ENCODE results near the gene KLF2. TPM values are rescaled to one million over a fixed set of nuclear protein-coding genes. Genes with fewer than 3 reads are reported as not detected.

KLF2 gene
- total and polyA plus RNA-seq, 7 donors, result 3.3 to 35.4 (median 23.1) TPM

- peaks cover 6 to 65% of the 10 kb centered on the region in 2 donors for H3K36me3 ChIP-seq (ENCODE audit: insufficient read depth in 1 of 2, low read depth in 1 of 2)
- intact Hi-C loops (cut with DNase I), result no loop called here
- TF ChIP-seq, protein P1, sequence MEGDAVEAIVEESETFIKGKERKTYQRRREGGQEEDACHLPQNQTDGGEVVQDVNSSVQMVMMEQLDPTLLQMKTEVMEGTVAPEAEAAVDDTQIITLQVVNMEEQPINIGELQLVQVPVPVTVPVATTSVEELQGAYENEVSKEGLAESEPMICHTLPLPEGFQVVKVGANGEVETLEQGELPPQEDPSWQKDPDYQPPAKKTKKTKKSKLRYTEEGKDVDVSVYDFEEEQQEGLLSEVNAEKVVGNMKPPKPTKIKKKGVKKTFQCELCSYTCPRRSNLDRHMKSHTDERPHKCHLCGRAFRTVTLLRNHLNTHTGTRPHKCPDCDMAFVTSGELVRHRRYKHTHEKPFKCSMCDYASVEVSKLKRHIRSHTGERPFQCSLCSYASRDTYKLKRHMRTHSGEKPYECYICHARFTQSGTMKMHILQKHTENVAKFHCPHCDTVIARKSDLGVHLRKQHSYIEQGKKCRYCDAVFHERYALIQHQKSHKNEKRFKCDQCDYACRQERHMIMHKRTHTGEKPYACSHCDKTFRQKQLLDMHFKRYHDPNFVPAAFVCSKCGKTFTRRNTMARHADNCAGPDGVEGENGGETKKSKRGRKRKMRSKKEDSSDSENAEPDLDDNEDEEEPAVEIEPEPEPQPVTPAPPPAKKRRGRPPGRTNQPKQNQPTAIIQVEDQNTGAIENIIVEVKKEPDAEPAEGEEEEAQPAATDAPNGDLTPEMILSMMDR (IDR thresholded peaks at IDR 0.05), result no peak
- peaks cover 8% of the 10 kb centered on the region for H3K4me1 ChIP-seq
- 70 to 76% (median 75%) methylated on average over 12 of the region's 12 CpGs for WGBS, 3 donors
- DNase-seq (peak; percentile 65 to 70), ATAC-seq (peak in 3 of 4 donors; percentile 5 to 6 (median 5))
- H3K4me3 ChIP-seq, result no peak overlapping the region
- H3K27ac ChIP-seq, result peak overlapping the region; percentile 60
- no peaks in the 10 kb centered on the region for H3K9me3 ChIP-seq
- no peaks in the 10 kb centered on the region for H3K27me3 ChIP-seq (ENCODE audit: insufficient read depth in 3 of 3, low read length in 2 of 3)
Measured at GRCh38 chr19:16373532-16373931, 48.9 kb downstream of the KLF2 start.

DNA sequence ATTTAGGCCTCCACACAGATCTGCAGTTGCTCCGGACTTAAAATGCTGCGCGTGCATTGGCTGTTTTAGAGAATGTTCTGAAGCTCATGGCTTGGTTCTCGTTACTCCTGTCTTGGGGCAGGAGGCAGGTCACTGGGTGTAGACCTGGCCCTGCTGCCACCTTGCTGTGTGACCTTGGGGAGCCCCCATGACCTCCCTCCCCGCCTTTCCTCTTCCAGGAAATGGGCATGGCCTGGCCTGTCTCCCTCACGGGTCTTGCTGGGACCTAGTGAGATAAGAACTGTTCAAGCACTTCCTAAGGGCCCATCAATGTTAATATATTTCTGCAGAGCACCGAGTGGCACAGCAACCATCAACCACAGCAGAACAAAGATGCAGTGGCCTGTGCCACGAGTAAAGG, 49.4 kb downstream of the KLF2 start:
- intact Hi-C loops (cut with DNase I), result no loop called here
- Histone ChIP-seq H3K36me3 (ENCODE audit: insufficient read depth in 1 of 2, low read depth in 1 of 2) (peaks cover 6 to 65% of the 10 kb centered on the region in 2 donors), H3K27me3 (ENCODE audit: insufficient read depth in 3 of 3, low read length in 2 of 3) (no peaks in the 10 kb centered on the region), H3K4me1 (peaks cover 8% of the 10 kb centered on the region), H3K9me3 (no peaks in the 10 kb centered on the region), H3K4me3 (no peak overlapping the region), H3K27ac (no peak overlapping the region)
- TF ChIP-seq, protein P1 (IDR thresholded peaks at IDR 0.05), result no peak
- WGBS, 3 donors, result 76 to 84% (median 82%) methylated on average over 8 of the region's 8 CpGs
- peak in 1 of 2 donors; percentile 16 for DNase-seq
- no peak for ATAC-seq

DNA sequence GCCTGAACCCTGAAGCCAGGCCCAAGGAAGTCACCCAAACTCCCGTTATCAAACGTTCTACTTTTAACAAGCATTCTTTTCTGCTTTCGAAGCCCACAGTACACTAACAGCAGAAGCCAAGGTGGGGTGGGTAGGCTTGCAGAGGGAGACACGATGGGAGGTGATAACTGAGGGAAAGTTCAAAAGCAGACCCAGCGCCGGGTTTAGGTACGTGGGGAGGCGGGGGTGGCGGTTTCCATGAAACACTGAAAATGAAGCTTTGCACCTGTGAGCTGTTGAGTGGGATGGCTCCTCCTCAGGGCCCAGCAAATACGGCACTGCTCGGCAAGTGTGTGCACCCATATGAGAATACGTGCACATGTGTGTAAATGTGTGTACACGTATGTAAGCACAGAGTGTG, 49.8 kb downstream of the KLF2 start:
- Histone ChIP-seq H3K9me3 (no peaks in the 10 kb centered on the region), H3K27me3 (ENCODE audit: insufficient read depth in 3 of 3, low read length in 2 of 3) (no peaks in the 10 kb centered on the region), H3K27ac (no peak overlapping the region), H3K36me3 (ENCODE audit: insufficient read depth in 1 of 2, low read depth in 1 of 2) (peaks cover 6 to 65% of the 10 kb centered on the region in 2 donors), H3K4me3 (no peak overlapping the region), H3K4me1 (peaks cover 8% of the 10 kb centered on the region)
- peak in 1 of 2 donors; percentile 36 for DNase-seq
- ATAC-seq, result no peak
- TF ChIP-seq, protein P1 (IDR thresholded peaks at IDR 0.05), result no peak
- 91 to 94% (median 93%) methylated on average over 13 of the region's 13 CpGs for WGBS, 3 donors
- intact Hi-C loops (cut with DNase I), result no loop called here

- ATAC-seq (no peak), DNase-seq (peak in 1 of 2 donors; percentile 12)
- Histone ChIP-seq H3K9me3 (no peaks in the 10 kb centered on the region), H3K27me3 (ENCODE audit: insufficient read depth in 3 of 3, low read length in 2 of 3) (no peaks in the 10 kb centered on the region), H3K36me3 (ENCODE audit: insufficient read depth in 1 of 2, low read depth in 1 of 2) (peaks cover 6 to 65% of the 10 kb centered on the region in 2 donors), H3K4me3 (no peak overlapping the region), H3K27ac (no peak overlapping the region), H3K4me1 (peaks cover 8% of the 10 kb centered on the region)
- TF ChIP-seq, protein P1 (IDR thresholded peaks at IDR 0.05), result no peak
- intact Hi-C loops (cut with DNase I), result loop anchor here in 1 of 2 donors (5.0 kb wide), 1 partner anchor 33 kb away; no protein-coding TSS in a partner anchor
- 86 to 94% (median 88%) methylated on average over 14 of the region's 14 CpGs for WGBS, 3 donors
Measured at GRCh38 chr19:16375157-16375935, 50.7 kb downstream of the KLF2 start.

Data from psoas muscle (tissue), 8 donors.